Liver (tissue), 9 donors: ENCODE results near the gene TMTC4. TPM values are rescaled to one million over a fixed set of nuclear protein-coding genes. Genes with fewer than 3 reads are reported as not detected.

Source experiments
- DNase-seq: peaks from one replicate; pipeline ENCODE4 v3.0.0-alpha.2; 2017; ENCODE audit warnings: low spot score
- H3K27ac ChIP-seq, 2 donors: one replicate each; pipeline ENCODE4 v1.7.0; 2013; ENCODE audit warnings: inconsistent platforms in 2 of 2, low read length in 2 of 2, control low read depth in 1 of 2, low read depth in 1 of 2, mild to moderate bottlenecking in 1 of 2
- H3K27me3 ChIP-seq, 4 donors: one replicate each; pipeline versions ENCODE4 v1.6.1 to v1.7.0; 2013; ENCODE audit warnings: low read length in 3 of 4, inconsistent platforms in 1 of 4, mild to moderate bottlenecking in 1 of 4, moderate library complexity in 1 of 4; ENCODE audit not compliant: control insufficient read depth in 4 of 4, insufficient read depth in 4 of 4
- H3K36me3 ChIP-seq, 4 donors: one replicate each; pipeline versions ENCODE4 v1.6.1 to v1.7.0; 2013; ENCODE audit warnings: low read length in 3 of 4, mild to moderate bottlenecking in 3 of 4, low read depth in 1 of 4, moderate library complexity in 1 of 4; ENCODE audit not compliant: control insufficient read depth in 4 of 4, insufficient read depth in 3 of 4
- H3K4me1 ChIP-seq, 4 donors: one replicate each; pipeline versions ENCODE4 v1.6.1 to v1.7.0; 2013; ENCODE audit warnings: low read length in 3 of 4, mild to moderate bottlenecking in 3 of 4, moderate library complexity in 1 of 4; ENCODE audit not compliant: control insufficient read depth in 4 of 4, insufficient read depth in 4 of 4
- H3K4me3 ChIP-seq, 3 donors: one replicate each; pipeline versions ENCODE4 v1.6.1 to v1.7.0; 2013; ENCODE audit warnings: low read length in 3 of 3, control low read depth in 1 of 3, low read depth in 1 of 3, mild to moderate bottlenecking in 1 of 3
- H3K9ac ChIP-seq, 2 donors: one replicate each; pipeline ENCODE4 v1.7.0; 2013; ENCODE audit warnings: low read length in 2 of 2, mild to moderate bottlenecking in 2 of 2, moderate library complexity in 2 of 2, control low read depth in 1 of 2, low read depth in 1 of 2
- H3K9me3 ChIP-seq, 4 donors: one replicate each; pipeline versions ENCODE4 v1.6.1 to v1.7.0; 2013; ENCODE audit warnings: low read length in 3 of 4; ENCODE audit not compliant: control insufficient read depth in 4 of 4
- FOXA2 ChIP-seq: IDR thresholded peaks from 2 replicates; pipeline ENCODE4 v1.6.1; 2016; ENCODE audit warnings: antibody characterized with exemption
- HNF4A ChIP-seq, 2 donors: conservative IDR thresholded peaks; 2 replicates each; pipeline ENCODE4 v1.6.1; 2016; ENCODE audit warnings: antibody characterized with exemption in 2 of 2, mild to moderate bottlenecking in 2 of 2
- HNF4G ChIP-seq: IDR thresholded peaks from 2 replicates; pipeline ENCODE4 v1.6.1; 2016; ENCODE audit warnings: antibody characterized with exemption
- JUND ChIP-seq, 2 donors: IDR thresholded peaks; 2 replicates each; pipeline ENCODE4 v1.6.1; 2016; ENCODE audit warnings: antibody characterized with exemption in 2 of 2
- NR2F2 ChIP-seq: IDR thresholded peaks from 2 replicates; pipeline ENCODE4 v1.6.1; 2016; ENCODE audit warnings: antibody characterized with exemption
- RAD21 ChIP-seq, 2 donors: IDR thresholded peaks; 2 replicates each; pipeline ENCODE4 v1.6.1; 2016; ENCODE audit warnings: antibody characterized with exemption in 2 of 2, mild to moderate bottlenecking in 2 of 2
- RXRA ChIP-seq, 2 donors: IDR thresholded peaks; 2 replicates each; pipeline ENCODE4 v1.6.1; 2017 to 2018; ENCODE audit warnings: antibody characterized with exemption in 2 of 2, mild to moderate bottlenecking in 1 of 2
- SP1 ChIP-seq: IDR thresholded peaks from 2 replicates; pipeline ENCODE4 v1.6.1; 2018; ENCODE audit warnings: antibody characterized with exemption, mild to moderate bottlenecking
- TAF1 ChIP-seq: conservative IDR thresholded peaks from 2 replicates; pipeline ENCODE4 v1.6.1; 2016; ENCODE audit warnings: antibody characterized with exemption, mild to moderate bottlenecking
- YY1 ChIP-seq: IDR thresholded peaks from 2 replicates; pipeline ENCODE4 v1.6.1; 2016; ENCODE audit warnings: antibody characterized with exemption, mild to moderate bottlenecking
- WGBS: extraction: QIAGEN DNeasy Blood & Tissue Kit; methylation state at CpG from one replicate; pipeline ENCODE4 v1.1.7; 2013; 5-methylcytosine and 5-hydroxymethylcytosine counted together
- polyA plus RNA-seq, 2 donors: library from polyadenylated mRNA; stranded (reverse) in 1 of 2; unstranded in 1 of 2; fragments of 200-250 nt in 1 of 2; fragments of >200 nt in 1 of 2; fragmentation: Nextera tagmentation in 1 of 2; extraction: Ambion mirVana in 1 of 2; gene quantifications; one replicate each; pipeline versions ENCODE4 v1.2.1 to v1.2.3, GENCODE V29; 2013 to 2015
- total RNA-seq, 2 donors: library from RNA; depleted of rRNA; stranded (reverse); fragments of >200 nt; gene quantifications; one replicate each; pipeline ENCODE4 v1.2.3, GENCODE V29; 2014
- TF ChIP-seq, protein P1 (sequence below): fragments of 150-350 bp; IDR thresholded peaks from 2 replicates; pipeline ENCODE4 v1.5.1; 2017; ENCODE audit warnings: improper control_type of control experiment, low read depth, low read length; ENCODE audit not compliant: missing input control
- TF ChIP-seq, protein P2 (sequence below): IDR thresholded peaks from 2 replicates; pipeline ENCODE4 v1.6.1; 2016; ENCODE audit warnings: antibody characterized with exemption
- TF ChIP-seq, protein P3 (sequence below): IDR thresholded peaks from 2 replicates; pipeline ENCODE4 v1.6.1; 2016; ENCODE audit warnings: antibody characterized with exemption
- TF ChIP-seq, protein P4 (sequence below): IDR thresholded peaks from 2 replicates; pipeline ENCODE4 v1.6.1; 2016; ENCODE audit warnings: antibody characterized with exemption, mild to moderate bottlenecking
- donor health status: healthy.
- donor health status: healthy.
- donor health status: healthy.
- donor health status: healthy.
- donor health status: healthy.

Gene TMTC4
- total and polyA plus RNA-seq, 4 donors, result 7.3 to 26.4 (median 12.3) TPM

DNA sequence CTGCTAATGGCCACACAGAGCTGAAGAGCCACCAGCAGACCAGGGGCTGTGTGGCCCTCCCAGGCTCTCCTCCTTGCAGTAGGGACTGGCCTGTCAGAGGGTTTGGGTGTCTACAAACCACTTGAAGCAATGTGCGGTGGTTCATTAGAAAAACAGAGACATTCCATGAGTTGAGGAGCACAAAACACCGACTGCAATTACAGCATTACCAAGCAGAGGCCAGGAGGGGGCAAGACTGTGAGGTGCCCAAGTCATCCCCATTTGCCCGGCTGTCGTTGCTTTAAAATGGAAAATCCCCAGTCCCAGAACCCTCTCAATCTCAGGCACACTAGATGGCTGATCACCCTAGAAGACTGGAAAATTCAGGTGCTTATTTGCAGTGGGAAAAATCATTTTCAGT lies 15.0 kb downstream of the TMTC4 start:
- H3K9ac ChIP-seq, result no peak overlapping the region
- H3K9me3 ChIP-seq, result no peaks in the 10 kb centered on the region
- TF ChIP-seq YY1, result no peak
- H3K36me3 ChIP-seq, result peaks cover 17 to 61% (median 40%) of the 10 kb centered on the region in 4 donors
- DNase-seq, result no peak
- no peak overlapping the region for H3K4me3 ChIP-seq
- H3K27me3 ChIP-seq, result no peaks in the 10 kb centered on the region
- no peak overlapping the region for H3K27ac ChIP-seq
- H3K4me1 ChIP-seq, result no peaks in the 10 kb centered on the region
- WGBS, result 94% methylated on average over 4 of the region's 4 CpGs

DNA sequence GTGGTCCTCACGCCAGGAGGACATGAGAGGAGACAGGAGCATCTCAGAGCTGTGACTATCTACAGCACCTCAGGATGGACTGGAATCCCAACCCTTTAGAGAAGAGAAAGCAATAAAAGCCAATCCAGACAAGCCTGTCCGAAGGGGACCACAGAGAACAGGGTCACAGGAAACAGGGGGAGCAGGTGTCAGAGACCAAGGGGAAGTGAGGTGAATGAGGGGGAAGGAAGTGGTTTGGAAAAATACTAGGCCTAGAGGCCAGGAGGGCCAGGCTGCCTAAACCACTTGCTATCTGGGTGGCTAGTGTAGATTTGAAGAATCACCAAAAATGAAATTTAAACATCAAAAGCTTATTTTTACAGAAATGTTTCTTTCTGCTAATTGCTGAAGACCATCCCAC lies 16.2 kb downstream of the TMTC4 start:
- Histone ChIP-seq H3K27me3 (no peaks in the 10 kb centered on the region), H3K9ac (no peak overlapping the region), H3K27ac (no peak overlapping the region), H3K9me3 (no peaks in the 10 kb centered on the region), H3K36me3 (peaks cover 11 to 56% (median 33%) of the 10 kb centered on the region in 4 donors), H3K4me1 (no peaks in the 10 kb centered on the region), H3K4me3 (no peak overlapping the region)
- TF ChIP-seq JUND (IDR thresholded peaks at IDR 0.05) (no peak), HNF4G (no peak)
- no peak for DNase-seq
- 57% methylated on average over 2 of the region's 2 CpGs for WGBS

DNA sequence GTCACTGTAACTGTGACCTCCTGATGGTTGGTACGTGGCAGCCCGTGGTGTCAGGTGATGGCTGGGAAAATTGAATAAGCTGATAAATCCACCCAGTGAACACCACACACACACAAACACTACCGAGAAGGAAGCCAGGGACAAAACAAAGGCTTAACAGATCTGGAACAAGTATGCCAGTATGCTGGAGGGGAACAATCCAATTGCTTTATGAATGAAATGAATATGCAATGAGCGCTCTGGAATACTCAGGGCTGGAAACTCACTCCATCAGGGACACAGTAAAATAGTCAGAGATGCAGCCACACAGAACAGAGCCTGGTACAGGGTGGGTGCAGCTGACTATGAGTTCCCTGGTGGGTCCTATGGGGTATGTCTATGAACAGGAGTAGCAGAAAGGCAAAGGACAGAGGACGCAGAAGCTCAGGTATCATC lies 16.7 kb downstream of the TMTC4 start:
- Histone ChIP-seq H3K27ac (no peak overlapping the region), H3K4me1 (no peaks in the 10 kb centered on the region), H3K9ac (no peak overlapping the region), H3K36me3 (peaks cover 9 to 53% (median 29%) of the 10 kb centered on the region in 4 donors), H3K27me3 (no peaks in the 10 kb centered on the region), H3K4me3 (no peak overlapping the region), H3K9me3 (no peaks in the 10 kb centered on the region)
- TF ChIP-seq JUND (IDR thresholded peaks at IDR 0.05) (no peak), RXRA (IDR thresholded peaks at IDR 0.05) (no peak)
- 91% methylated on average over 5 of the region's 5 CpGs for WGBS
- no peak for DNase-seq

DNA sequence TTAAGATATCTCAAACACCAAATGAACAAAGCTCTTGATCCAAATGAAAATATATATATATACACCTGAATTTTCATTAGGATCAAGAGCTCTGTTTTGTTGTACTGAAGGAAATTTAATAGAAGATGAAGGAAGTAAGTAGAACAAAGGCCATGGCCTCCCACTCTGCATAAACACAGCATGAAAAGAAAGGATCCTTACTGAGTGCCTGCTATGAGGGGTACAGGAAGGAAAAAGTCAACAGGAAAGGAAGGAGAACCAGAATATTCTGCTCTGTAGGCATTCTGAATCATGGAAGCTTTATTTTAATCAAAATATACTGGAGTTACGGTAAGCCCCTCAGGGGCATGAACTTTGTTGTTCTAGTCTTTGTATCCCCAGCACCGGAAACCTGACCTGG lies 22.1 kb downstream of the TMTC4 start:
- Histone ChIP-seq H3K4me1 (no peaks in the 10 kb centered on the region), H3K36me3 (peaks cover 4 to 23% (median 14%) of the 10 kb centered on the region in 4 donors), H3K27ac (no peak overlapping the region), H3K9ac (no peak overlapping the region), H3K9me3 (no peaks in the 10 kb centered on the region), H3K27me3 (no peaks in the 10 kb centered on the region), H3K4me3 (no peak overlapping the region)
- DNase-seq, result no peak
- 90% methylated on average over 2 of the region's 2 CpGs for WGBS
- TF ChIP-seq RXRA (IDR thresholded peaks at IDR 0.05) (no peak), NR2F2 (no peak)
- TF ChIP-seq, protein P1, sequence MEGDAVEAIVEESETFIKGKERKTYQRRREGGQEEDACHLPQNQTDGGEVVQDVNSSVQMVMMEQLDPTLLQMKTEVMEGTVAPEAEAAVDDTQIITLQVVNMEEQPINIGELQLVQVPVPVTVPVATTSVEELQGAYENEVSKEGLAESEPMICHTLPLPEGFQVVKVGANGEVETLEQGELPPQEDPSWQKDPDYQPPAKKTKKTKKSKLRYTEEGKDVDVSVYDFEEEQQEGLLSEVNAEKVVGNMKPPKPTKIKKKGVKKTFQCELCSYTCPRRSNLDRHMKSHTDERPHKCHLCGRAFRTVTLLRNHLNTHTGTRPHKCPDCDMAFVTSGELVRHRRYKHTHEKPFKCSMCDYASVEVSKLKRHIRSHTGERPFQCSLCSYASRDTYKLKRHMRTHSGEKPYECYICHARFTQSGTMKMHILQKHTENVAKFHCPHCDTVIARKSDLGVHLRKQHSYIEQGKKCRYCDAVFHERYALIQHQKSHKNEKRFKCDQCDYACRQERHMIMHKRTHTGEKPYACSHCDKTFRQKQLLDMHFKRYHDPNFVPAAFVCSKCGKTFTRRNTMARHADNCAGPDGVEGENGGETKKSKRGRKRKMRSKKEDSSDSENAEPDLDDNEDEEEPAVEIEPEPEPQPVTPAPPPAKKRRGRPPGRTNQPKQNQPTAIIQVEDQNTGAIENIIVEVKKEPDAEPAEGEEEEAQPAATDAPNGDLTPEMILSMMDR, result no peak

DNA sequence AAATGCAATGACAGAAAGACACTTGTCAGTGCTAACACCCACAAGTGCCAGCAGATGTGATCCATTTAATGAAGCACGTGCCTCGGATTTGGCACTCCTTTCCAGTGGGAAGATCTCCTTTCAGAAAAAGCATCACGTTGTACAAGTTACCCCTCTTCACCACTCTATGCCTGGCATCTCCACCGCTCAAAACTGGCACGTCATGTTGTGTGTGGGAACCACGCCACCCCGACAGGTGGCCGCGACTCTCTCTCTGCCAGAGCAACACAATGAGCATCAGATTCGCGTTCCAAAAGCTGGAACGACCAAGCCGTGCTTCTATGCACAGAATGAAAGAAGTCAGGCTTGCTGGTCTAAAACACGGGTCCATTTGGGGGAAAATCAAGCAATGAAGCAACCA lies 24.3 kb downstream of the TMTC4 start:
- no peak for DNase-seq
- 92% methylated on average over 14 of the region's 14 CpGs for WGBS
- H3K9ac ChIP-seq, result no peak overlapping the region
- no peak for TF ChIP-seq HNF4A (conservative IDR thresholded peaks at IDR 0.05)
- TF ChIP-seq RAD21 (IDR thresholded peaks at IDR 0.05), result no peak
- TF ChIP-seq, protein P2, sequence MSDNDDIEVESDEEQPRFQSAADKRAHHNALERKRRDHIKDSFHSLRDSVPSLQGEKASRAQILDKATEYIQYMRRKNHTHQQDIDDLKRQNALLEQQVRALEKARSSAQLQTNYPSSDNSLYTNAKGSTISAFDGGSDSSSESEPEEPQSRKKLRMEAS, result no peak
- no peak for TF ChIP-seq RXRA (IDR thresholded peaks at IDR 0.05)
- TF ChIP-seq NR2F2, result no peak
- no peak for TF ChIP-seq SP1
- no peak for TF ChIP-seq FOXA2
- TF ChIP-seq HNF4G, result no peak
- no peak for TF ChIP-seq TAF1
- TF ChIP-seq, protein P3, sequence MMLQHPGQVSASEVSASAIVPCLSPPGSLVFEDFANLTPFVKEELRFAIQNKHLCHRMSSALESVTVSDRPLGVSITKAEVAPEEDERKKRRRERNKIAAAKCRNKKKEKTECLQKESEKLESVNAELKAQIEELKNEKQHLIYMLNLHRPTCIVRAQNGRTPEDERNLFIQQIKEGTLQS, result no peak
- TF ChIP-seq YY1, result no peak
- TF ChIP-seq, protein P4, sequence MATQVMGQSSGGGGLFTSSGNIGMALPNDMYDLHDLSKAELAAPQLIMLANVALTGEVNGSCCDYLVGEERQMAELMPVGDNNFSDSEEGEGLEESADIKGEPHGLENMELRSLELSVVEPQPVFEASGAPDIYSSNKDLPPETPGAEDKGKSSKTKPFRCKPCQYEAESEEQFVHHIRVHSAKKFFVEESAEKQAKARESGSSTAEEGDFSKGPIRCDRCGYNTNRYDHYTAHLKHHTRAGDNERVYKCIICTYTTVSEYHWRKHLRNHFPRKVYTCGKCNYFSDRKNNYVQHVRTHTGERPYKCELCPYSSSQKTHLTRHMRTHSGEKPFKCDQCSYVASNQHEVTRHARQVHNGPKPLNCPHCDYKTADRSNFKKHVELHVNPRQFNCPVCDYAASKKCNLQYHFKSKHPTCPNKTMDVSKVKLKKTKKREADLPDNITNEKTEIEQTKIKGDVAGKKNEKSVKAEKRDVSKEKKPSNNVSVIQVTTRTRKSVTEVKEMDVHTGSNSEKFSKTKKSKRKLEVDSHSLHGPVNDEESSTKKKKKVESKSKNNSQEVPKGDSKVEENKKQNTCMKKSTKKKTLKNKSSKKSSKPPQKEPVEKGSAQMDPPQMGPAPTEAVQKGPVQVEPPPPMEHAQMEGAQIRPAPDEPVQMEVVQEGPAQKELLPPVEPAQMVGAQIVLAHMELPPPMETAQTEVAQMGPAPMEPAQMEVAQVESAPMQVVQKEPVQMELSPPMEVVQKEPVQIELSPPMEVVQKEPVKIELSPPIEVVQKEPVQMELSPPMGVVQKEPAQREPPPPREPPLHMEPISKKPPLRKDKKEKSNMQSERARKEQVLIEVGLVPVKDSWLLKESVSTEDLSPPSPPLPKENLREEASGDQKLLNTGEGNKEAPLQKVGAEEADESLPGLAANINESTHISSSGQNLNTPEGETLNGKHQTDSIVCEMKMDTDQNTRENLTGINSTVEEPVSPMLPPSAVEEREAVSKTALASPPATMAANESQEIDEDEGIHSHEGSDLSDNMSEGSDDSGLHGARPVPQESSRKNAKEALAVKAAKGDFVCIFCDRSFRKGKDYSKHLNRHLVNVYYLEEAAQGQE, result no peak

More for the DNA sequence above, 24.3 kb downstream of the TMTC4 start:
- Histone ChIP-seq H3K36me3 (peaks cover 0 to 13% (median 5%) of the 10 kb centered on the region in 4 donors), H3K27ac (no peak overlapping the region), H3K27me3 (no peaks in the 10 kb centered on the region), H3K4me1 (no peaks in the 10 kb centered on the region), H3K4me3 (no peak overlapping the region), H3K9me3 (no peaks in the 10 kb centered on the region)
